C1 segment of cervical spinal cord (tissue), 14 donors: ENCODE data around the gene SEMA6C.
"Not testable (repeated sequence)": the region's sequence is repeated elsewhere in the genome, so short reads cannot be mapped to it uniquely, and the experiment has no call there.

ENCODE experiments used
- DNase-seq, 14 donors: peaks; one replicate each; lab custom pipeline; 2025; lab: John Stamatoyannopoulos, UW

Gene SEMA6C

GRCh38 chr1:151146412-151147131 lies at the start of gene SEMA6C:
Gene SEMA6C, minus strand, starts transcription at chr1:151146631. Its CDS starts 4,010 bp downstream, at chr1:151142621.
- DNase-seq = peak; percentile 67 to 97 (median 92)

GRCh38 chr1:151194894-151195594 lies 48.6 kb upstream of the SEMA6C start:
- not testable (repeated sequence) for DNase-seq

- no peak for DNase-seq
These were observed 47.4 kb upstream of the SEMA6C start for GRCh38 chr1:151193856-151194255.

GRCh38 chr1:151193304-151193703 lies 46.9 kb upstream of the SEMA6C start:
- DNase-seq = no peak

- no peak for DNase-seq
These were observed 45.6 kb upstream of the SEMA6C start for GRCh38 chr1:151192047-151192446.

- DNase-seq = peak in 13 of 14 donors; percentile 33 to 85 (median 77)
These were observed 43.4 kb upstream of the SEMA6C start, which contains the start of gene VPS72 for GRCh38 chr1:151189637-151190445. Gene VPS72, minus strand, starts transcription at chr1:151190197. Its CDS starts 76 bp downstream, at chr1:151190121.

- not testable (repeated sequence) for DNase-seq
These were observed 42.2 kb upstream of the SEMA6C start for GRCh38 chr1:151188667-151189066.

GRCh38 chr1:151187205-151187604 lies 40.8 kb upstream of the SEMA6C start:
- DNase-seq = no peak

- no peak for DNase-seq
These were observed 37.8 kb upstream of the SEMA6C start for GRCh38 chr1:151184211-151184610.

- no peak for DNase-seq
These were observed 30.1 kb upstream of the SEMA6C start for GRCh38 chr1:151176514-151177045.

GRCh38 chr1:151175863-151176262 lies 29.4 kb upstream of the SEMA6C start, which contains the start of gene TMOD4:
Gene TMOD4, minus strand, starts transcription at chr1:151175981. Its CDS starts 1,106 bp downstream, at chr1:151174875.
- peak in 1 of 14 donors; percentile 5 for DNase-seq

- DNase-seq = peak in 11 of 14 donors; percentile 4 to 70 (median 39)
These were observed 28.8 kb upstream of the SEMA6C start for GRCh38 chr1:151175041-151175741.

GRCh38 chr1:151171190-151171589 lies 24.8 kb upstream of the SEMA6C start:
- no peak for DNase-seq

GRCh38 chr1:151167116-151167515 lies 20.7 kb upstream of the SEMA6C start:
- no peak for DNase-seq

- DNase-seq = peak in 1 of 14 donors; percentile 40
These were observed 20.1 kb upstream of the SEMA6C start for GRCh38 chr1:151166505-151166956.

GRCh38 chr1:151165738-151166504 lies 19.5 kb upstream of the SEMA6C start, which contains the start of the genes LYSMD1 and SCNM1:
Gene LYSMD1, minus strand, starts transcription at chr1:151165902. Its CDS starts 644 bp downstream, at chr1:151165258.
Gene SCNM1, plus strand, starts transcription at chr1:151166144. Its CDS starts 9 bp downstream, at chr1:151166153.
- peak; percentile 65 to 99 (median 96) for DNase-seq

GRCh38 chr1:151165281-151165737 lies 18.9 kb upstream of the SEMA6C start:
- DNase-seq = peak in 5 of 14 donors; percentile 58 to 80 (median 63)

- DNase-seq = peak in 3 of 14 donors; percentile 35 to 47 (median 40)
These were observed 18.4 kb upstream of the SEMA6C start for GRCh38 chr1:151164732-151165280.

- no peak for DNase-seq
These were observed 12.9 kb upstream of the SEMA6C start for GRCh38 chr1:151159373-151159772.
